HG02571 (cell line): ENCODE measurements around the gene ETFBKMT.

Experiments
- ATAC-seq: cut with Tn5 transposase; IDR thresholded peaks from one replicate; pipeline ENCODE4 v1.9.1; 2021; ENCODE audit warnings: mild to moderate bottlenecking, moderate library complexity; ENCODE audit not compliant: unreplicated experiment

The ETFBKMT gene

GRCh38 chr12:31659087-31659942, at the start of gene ETFBKMT:
Gene ETFBKMT (plus strand): TSS chr12:31659688. CDS start chr12:31661954, 2,266 bp downstream.
- peak; percentile 98 for ATAC-seq

GRCh38 chr12:31612819-31613218, 46.7 kb upstream of the ETFBKMT start:
- ATAC-seq, result no peak

GRCh38 chr12:31618228-31619025, 41.1 kb upstream of the ETFBKMT start:
- ATAC-seq, result no peak

- no peak for ATAC-seq
Measured at GRCh38 chr12:31620311-31620710, 39.2 kb upstream of the ETFBKMT start.

GRCh38 chr12:31622038-31622437, 37.5 kb upstream of the ETFBKMT start:
- ATAC-seq, result no peak

- no peak for ATAC-seq
Measured at GRCh38 chr12:31626270-31626995, 33.1 kb upstream of the ETFBKMT start.

- ATAC-seq, result no peak
Measured at GRCh38 chr12:31627456-31628054, 31.9 kb upstream of the ETFBKMT start.

- no peak for ATAC-seq
Measured at GRCh38 chr12:31629756-31630732, 29.4 kb upstream of the ETFBKMT start.

GRCh38 chr12:31631023-31631724, 28.3 kb upstream of the ETFBKMT start:
- no peak for ATAC-seq

- no peak for ATAC-seq
Measured at GRCh38 chr12:31631809-31632208, 27.7 kb upstream of the ETFBKMT start.

DNA sequence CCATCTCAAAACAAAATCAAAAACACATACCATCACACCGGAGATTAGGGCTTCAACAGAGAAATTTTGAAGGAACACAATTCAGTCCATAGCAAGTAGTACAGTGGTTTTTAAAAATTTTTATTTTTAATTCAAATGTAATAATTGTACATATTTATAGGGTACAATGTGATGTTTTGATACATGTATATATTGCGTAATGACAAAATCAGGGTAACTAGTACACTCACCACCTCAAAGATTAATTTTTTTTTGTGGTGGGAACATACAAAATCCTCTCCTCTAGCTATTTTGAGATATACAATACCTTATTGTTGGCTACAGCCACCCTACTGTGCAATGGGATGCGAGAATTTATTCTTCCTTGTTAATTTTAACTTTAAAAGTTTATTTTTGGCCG, 26.0 kb upstream of the ETFBKMT start:
- no peak for ATAC-seq

DNA sequence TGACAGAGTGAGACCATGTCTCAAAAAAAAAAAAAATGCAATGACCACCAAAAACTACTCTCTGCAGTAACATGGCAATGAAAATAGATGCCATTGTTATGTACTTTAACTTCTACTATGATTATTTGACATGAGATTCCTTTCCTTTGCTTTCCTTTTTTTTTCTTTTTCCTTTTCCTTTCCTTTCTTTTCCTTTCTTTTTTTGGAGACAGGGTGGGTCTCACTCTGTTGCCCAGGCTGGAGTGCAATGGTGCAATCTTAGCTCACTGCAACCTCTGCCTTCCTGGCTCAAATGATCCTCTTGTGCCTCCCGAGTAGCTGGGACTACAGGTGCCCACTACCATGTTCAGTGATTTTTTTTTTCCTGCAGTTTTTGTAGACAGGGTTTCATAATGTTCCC, 24.9 kb upstream of the ETFBKMT start:
- ATAC-seq, result no peak

- ATAC-seq, result no peak
Measured at GRCh38 chr12:31641509-31642090, 17.9 kb upstream of the ETFBKMT start.

DNA sequence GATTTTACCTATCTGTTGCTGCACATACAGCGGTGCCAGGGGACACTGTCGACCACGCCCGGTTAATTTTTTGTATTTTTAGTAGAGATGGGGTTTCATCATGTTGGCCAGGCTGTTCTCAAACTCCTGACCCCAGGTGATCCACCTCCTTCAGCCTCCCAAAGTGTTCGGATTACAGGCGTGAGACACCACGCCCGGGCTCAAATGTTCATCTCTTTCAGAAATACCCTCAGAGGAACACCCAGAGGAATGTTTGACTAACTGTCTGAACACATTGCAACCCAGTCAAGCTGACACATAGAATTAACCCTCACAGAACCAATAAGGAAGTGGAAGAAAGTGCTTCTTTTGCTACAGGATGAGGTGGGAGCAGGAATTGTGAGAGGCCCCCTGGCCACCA, 15.0 kb upstream of the ETFBKMT start:
- ATAC-seq, result no peak

GRCh38 chr12:31645924-31646323, 13.6 kb upstream of the ETFBKMT start:
- ATAC-seq, result no peak

DNA sequence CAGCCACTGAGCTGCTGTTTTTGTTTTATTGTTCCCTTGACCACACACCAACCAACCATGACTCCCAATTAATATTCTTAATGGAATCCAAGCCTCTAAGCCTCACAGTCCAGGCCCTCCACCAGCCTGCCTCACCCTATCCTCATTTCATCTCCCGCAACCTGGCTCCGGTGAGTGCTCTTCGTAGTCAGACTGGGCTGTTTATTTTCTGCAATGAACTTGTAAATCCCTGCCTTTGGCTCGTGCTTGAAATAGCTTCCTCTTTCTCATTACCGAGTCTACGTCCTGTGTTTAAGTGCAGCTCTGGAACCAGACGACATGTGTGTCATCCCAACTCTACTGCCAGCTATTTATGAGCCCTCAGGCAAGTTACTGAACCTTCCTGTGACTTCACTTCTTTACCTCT, 12.4 kb upstream of the ETFBKMT start:
- no peak for ATAC-seq

DNA sequence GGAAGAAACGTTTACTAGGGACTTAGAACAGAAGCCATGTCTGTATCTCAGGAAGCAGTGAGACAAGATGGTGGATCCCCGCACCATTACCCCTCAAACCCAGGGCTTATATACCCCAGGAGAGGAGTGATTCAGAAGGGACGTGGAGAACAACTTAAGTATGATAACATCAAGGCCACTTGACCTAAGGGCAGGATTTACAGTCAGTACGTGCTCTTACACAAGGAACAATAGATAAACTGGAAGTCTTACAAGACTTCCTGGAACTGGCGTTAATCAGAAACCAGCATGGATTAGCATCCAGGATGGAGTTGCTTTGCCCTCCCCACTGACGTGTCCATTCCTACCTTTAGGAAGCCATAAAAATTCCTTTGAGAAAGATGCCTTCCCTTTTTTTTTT, 8.6 kb upstream of the ETFBKMT start:
- ATAC-seq, result no peak

- ATAC-seq, result no peak
Measured at GRCh38 chr12:31651893-31652521, 7.5 kb upstream of the ETFBKMT start.
